ENCODE data around the gene S100G.
A peak's percentile ranks its signal among the peaks of the same experiment; 100 is the strongest.

S100G gene

GRCh38 chrX:16646366-16647138 lies 3.4 kb upstream of the S100G start:
- DNase-seq (ENCODE audit: low read depth): no peak

GRCh38 chrX:16651391-16652024 lies 1.6 kb downstream of the S100G start:
- no peak for DNase-seq (ENCODE audit: low read depth)

GRCh38 chrX:16653424-16653823 lies 3.5 kb downstream of the S100G start:
- no peak for DNase-seq (ENCODE audit: low read depth)

- DNase-seq (ENCODE audit: low read depth): no peak
Measured at GRCh38 chrX:16654093-16654492, 4.1 kb downstream of the S100G start.

- no peak for DNase-seq (ENCODE audit: low read depth)
Measured at GRCh38 chrX:16658284-16658683, 8.3 kb downstream of the S100G start.

GRCh38 chrX:16659321-16659720 lies 9.4 kb downstream of the S100G start:
- no peak for DNase-seq (ENCODE audit: low read depth)

GRCh38 chrX:16661495-16661894 lies 11.5 kb downstream of the S100G start:
- no peak for DNase-seq (ENCODE audit: low read depth)

- DNase-seq (ENCODE audit: low read depth): no peak
Measured at GRCh38 chrX:16662402-16662801, 12.4 kb downstream of the S100G start.

- DNase-seq (ENCODE audit: low read depth): no peak
Measured at GRCh38 chrX:16664074-16664473, 14.1 kb downstream of the S100G start.

- DNase-seq (ENCODE audit: low read depth): no peak
Measured at GRCh38 chrX:16664626-16665025, 14.7 kb downstream of the S100G start.

GRCh38 chrX:16665089-16665488 lies 15.1 kb downstream of the S100G start:
- no peak for DNase-seq (ENCODE audit: low read depth)

GRCh38 chrX:16666541-16666940 lies 16.6 kb downstream of the S100G start:
- DNase-seq (ENCODE audit: low read depth): no peak

GRCh38 chrX:16671005-16671404 lies 21.0 kb downstream of the S100G start:
- DNase-seq (ENCODE audit: low read depth): no peak

- DNase-seq (ENCODE audit: low read depth): no peak
Measured at GRCh38 chrX:16678689-16679088, 28.7 kb downstream of the S100G start.

- DNase-seq (ENCODE audit: low read depth): no peak
Measured at GRCh38 chrX:16683007-16683664, 33.2 kb downstream of the S100G start.

- DNase-seq (ENCODE audit: low read depth): no peak
Measured at GRCh38 chrX:16687514-16687913, 37.6 kb downstream of the S100G start.

- peak; percentile 59 for DNase-seq (ENCODE audit: low read depth)
Measured at GRCh38 chrX:16695079-16695676, 45.2 kb downstream of the S100G start.

GRCh38 chrX:16696956-16697355 lies 47.0 kb downstream of the S100G start:
- no peak for DNase-seq (ENCODE audit: low read depth)

GRCh38 chrX:16699389-16699788 lies 49.4 kb downstream of the S100G start:
- no peak for DNase-seq (ENCODE audit: low read depth)

GRCh38 chrX:16700734-16701133 lies 50.8 kb downstream of the S100G start:
- no peak for DNase-seq (ENCODE audit: low read depth)

- no peak for DNase-seq (ENCODE audit: low read depth)
Measured at GRCh38 chrX:16702700-16703599, 53.0 kb downstream of the S100G start.

Data from stimulated activated CD8-positive, alpha-beta memory T cell treated with anti-CD3 and anti-CD28 coated beads, Interleukin-4, amount 100 ng/mL, for 24 hours (primary cell).